Common myeloid progenitor, CD34-positive (primary cell): ENCODE measurements around the gene BBLN.

Source experiments
- CTCF ChIA-PET: fragments of 350-600 bp; sonication (Branson Sonifier 250); formaldehyde crosslinking; loops from one replicate; lab custom pipeline; 2021; ENCODE audit warnings: antibody characterized with exemption; lab: Charles Lee
- POLR2A ChIA-PET: fragments of 350-600 bp; sonication (Branson Sonifier 250); formaldehyde crosslinking; loops from one replicate; lab custom pipeline; 2021; ENCODE audit warnings: antibody characterized with exemption; lab: Charles Lee
- DNase-seq, 3 donors: peaks; one replicate each; pipeline versions ENCODE4 v3.0.0 to v3.0.0-alpha.2; 2013
- H3K27ac ChIP-seq, 2 experiments: 1 replicate in 1 of 2; 2 replicates in 1 of 2; pipeline ENCODE4 v1.7.0; 2013; ENCODE audit warnings: inconsistent platforms in 2 of 2, low read length in 2 of 2, mild to moderate bottlenecking in 2 of 2, low read depth in 1 of 2, moderate library complexity in 1 of 2; ENCODE audit not compliant: severe bottlenecking in 2 of 2, insufficient read depth in 1 of 2, poor library complexity in 1 of 2
- H3K27me3 ChIP-seq, 5 experiments: replicated peaks in 2 of 5; 1 replicate in 3 of 5; 2 replicates in 2 of 5; pipeline versions ENCODE4 v1.6.1 to v1.7.0; 2013; ENCODE audit warnings: low read length in 4 of 5, mild to moderate bottlenecking in 2 of 5, moderate library complexity in 2 of 5, inconsistent platforms in 1 of 5; ENCODE audit not compliant: insufficient read depth in 5 of 5, control insufficient read depth in 4 of 5
- H3K36me3 ChIP-seq, 4 experiments: 1 replicate in 2 of 4; 2 replicates in 2 of 4; pipeline versions ENCODE4 v1.6.1 to v1.7.0; 2013; ENCODE audit warnings: low read length in 3 of 4, control low read depth in 1 of 4, mild to moderate bottlenecking in 1 of 4; ENCODE audit not compliant: control insufficient read depth in 4 of 4, insufficient read depth in 4 of 4
- H3K4me1 ChIP-seq, 4 experiments: 1 replicate in 3 of 4; 2 replicates in 1 of 4; pipeline versions ENCODE4 v1.6.1 to v1.7.1; 2013; ENCODE audit warnings: low read length in 3 of 4, mild to moderate bottlenecking in 3 of 4, control low read depth in 1 of 4, inconsistent platforms in 1 of 4, moderate library complexity in 1 of 4; ENCODE audit not compliant: control insufficient read depth in 4 of 4, insufficient read depth in 4 of 4; ENCODE audit errors: control extremely low read depth in 1 of 4
- H3K4me3 ChIP-seq, 7 experiments: 1 replicate in 4 of 7; 2 replicates in 3 of 7; pipeline versions ENCODE4 v1.5.1 to v1.7.0; 2013; ENCODE audit warnings: mild to moderate bottlenecking in 7 of 7, low read length in 6 of 7, moderate library complexity in 6 of 7, inconsistent platforms in 2 of 7, low read depth in 2 of 7, control low read depth in 1 of 7; ENCODE audit not compliant: insufficient read depth in 4 of 7, control insufficient read depth in 1 of 7; ENCODE audit errors: extremely low read depth in 1 of 7
- H3K9me3 ChIP-seq, 5 experiments: 1 replicate in 4 of 5; 2 replicates in 1 of 5; pipeline versions ENCODE4 v1.6.1 to v1.7.1; 2013; ENCODE audit warnings: low read length in 4 of 5, mild to moderate bottlenecking in 2 of 5, inconsistent platforms in 1 of 5, low read depth in 1 of 5, moderate library complexity in 1 of 5; ENCODE audit not compliant: control insufficient read depth in 4 of 5, insufficient read depth in 2 of 5; ENCODE audit errors: control extremely low read depth in 1 of 5
- WGBS: methylation state at CpG from one replicate; pipeline ENCODE4 v1.1.5; 2013; ENCODE audit not compliant: insufficient coverage; 5-methylcytosine and 5-hydroxymethylcytosine counted together

The BBLN gene

GRCh38 chr9:128124873-128125579 is 35.0 kb upstream of the BBLN start:
- Histone ChIP-seq H3K4me3 (peak overlapping the region in 1 of 7 experiments; percentile 7), H3K27ac (no peak overlapping the region), H3K36me3 (peaks cover 2 to 50% (median 27%) of the 10 kb centered on the region in 4 experiments), H3K4me1 (peaks cover 0 to 31% (median 27%) of the 10 kb centered on the region in 4 experiments), H3K9me3 (no peaks in the 10 kb centered on the region), H3K27me3 (no peaks in the 10 kb centered on the region)
- WGBS: 66% methylated on average over 12 of the region's 16 CpGs
- POLR2A ChIA-PET: interaction anchor here (0.5 kb wide), 1 partner anchor 241 kb away, joined by 3 read pairs; no protein-coding TSS in a partner anchor
- DNase-seq: peak; percentile 55 to 66 (median 57)
- CTCF ChIA-PET: interaction anchor here (0.9 to 3.8 kb wide), 13 partner anchors 8 to 328 kb away, joined by 3 to 18 read pairs (median 5); partner anchors contain the start of gene BBLN

DNA sequence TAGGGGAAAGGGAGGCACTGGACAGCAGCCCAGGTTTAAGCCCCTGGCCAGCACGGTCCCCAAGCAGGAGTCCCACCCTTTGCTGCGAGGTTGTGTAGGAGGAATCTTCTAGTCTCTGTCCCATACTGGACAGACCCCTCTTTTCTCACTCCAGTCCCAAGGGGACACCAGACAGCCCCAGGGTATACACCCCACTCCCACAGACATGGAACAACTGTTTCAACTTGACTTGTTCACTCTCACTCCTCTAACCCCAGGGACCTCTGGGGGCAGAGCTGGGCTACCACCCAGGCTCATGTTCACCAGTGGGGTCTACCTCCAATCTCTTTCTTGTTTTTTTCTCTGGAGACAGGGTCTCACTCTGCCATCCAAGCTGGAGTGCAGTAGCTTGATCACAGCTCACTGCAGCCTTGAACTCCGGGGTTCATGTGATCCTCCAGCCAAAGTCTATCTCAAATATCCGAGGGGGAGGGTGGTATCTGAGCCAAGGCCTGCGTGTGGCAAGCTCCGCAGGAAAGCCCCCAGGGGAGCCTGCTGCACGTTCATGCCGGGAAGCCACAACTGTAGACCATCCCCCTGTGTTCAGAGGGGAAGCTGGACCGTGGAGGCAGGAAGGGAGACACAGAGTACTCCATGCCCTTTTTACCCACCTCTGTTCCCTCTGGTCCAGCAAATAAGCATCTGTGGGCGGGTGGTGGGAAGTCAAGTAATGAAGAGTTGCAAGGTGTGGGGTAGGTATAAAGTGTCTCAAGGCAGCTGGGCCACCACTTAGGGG is 34.3 kb upstream of the BBLN start:
- ChIA-PET POLR2A (interaction anchor here (0.5 kb wide), 1 partner anchor 241 kb away, joined by 3 read pairs; no protein-coding TSS in a partner anchor), CTCF (interaction anchor here (0.8 to 3.8 kb wide), 10 partner anchors 9 to 182 kb away, joined by 3 to 18 read pairs (median 5); partner anchors contain the start of gene BBLN)
- no peak for DNase-seq
- Histone ChIP-seq H3K27me3 (no peaks in the 10 kb centered on the region), H3K36me3 (peaks cover 2 to 42% (median 23%) of the 10 kb centered on the region in 4 experiments), H3K4me1 (peaks cover 0 to 31% (median 27%) of the 10 kb centered on the region in 4 experiments), H3K9me3 (no peaks in the 10 kb centered on the region), H3K27ac (no peak overlapping the region), H3K4me3 (peak overlapping the region in 2 of 7 experiments; percentile 25 to 45)
- 79% methylated on average over 6 of the region's 10 CpGs for WGBS

DNA sequence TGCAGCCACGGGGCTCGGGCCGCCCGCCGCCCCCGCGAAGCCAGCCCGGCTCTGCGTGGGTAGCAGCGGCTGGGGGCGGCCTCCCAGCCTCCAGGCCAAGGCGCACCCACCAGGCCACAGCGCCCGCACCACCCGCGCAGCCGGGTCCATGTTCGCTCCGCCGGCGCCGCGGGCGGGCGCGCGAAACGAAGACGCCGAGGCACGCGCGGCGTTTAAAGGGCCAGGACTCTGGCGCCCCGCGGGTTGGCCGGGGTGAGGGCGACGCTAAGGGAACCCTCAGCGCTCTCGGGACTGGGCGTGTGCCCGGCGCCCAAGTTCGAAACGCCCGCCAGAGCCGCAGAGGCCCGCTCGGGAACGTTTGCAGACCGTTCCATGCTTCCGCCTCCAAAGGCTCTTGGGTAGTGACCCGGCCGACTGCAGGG is 32.5 kb upstream of the BBLN start, which contains the start of gene PTGES2:
PTGES2 (minus strand) TSS at position 162 of the 422 bp plus-strand sequence; CDS start at position 150, 12 bp downstream.
- peak; percentile 85 to 93 (median 93) for DNase-seq
- H3K4me1 ChIP-seq: peaks cover 0 to 31% (median 27%) of the 10 kb centered on the region in 4 experiments
- H3K36me3 ChIP-seq: peaks cover 0 to 27% (median 10%) of the 10 kb centered on the region in 4 experiments
- CTCF ChIA-PET: interaction anchor here (3.8 kb wide), 1 partner anchor 11 kb away, joined by 18 read pairs; no protein-coding TSS in a partner anchor
- POLR2A ChIA-PET: interaction anchor here (2.0 kb wide), 1 partner anchor 10 kb away, joined by 6 read pairs; no protein-coding TSS in a partner anchor
- H3K27me3 ChIP-seq: no peaks in the 10 kb centered on the region
- no peaks in the 10 kb centered on the region for H3K9me3 ChIP-seq
- whole genome bisulfite sequencing: 0% methylated on average over 54 of the region's 56 CpGs
- H3K4me3 ChIP-seq: peak within 1 kb of the TSS; percentile 83 to 96 (median 86)
- H3K27ac ChIP-seq: peak within 1 kb of the TSS; percentile 84 to 92

GRCh38 chr9:128127990-128128835 is 31.9 kb upstream of the BBLN start:
- H3K27ac ChIP-seq: peak overlapping the region; percentile 84 to 92
- H3K4me3 ChIP-seq: peak overlapping the region; percentile 83 to 96 (median 86)
- peak; percentile 92 to 95 (median 95) for DNase-seq
- WGBS: under 1% methylated on average over 71 of the region's 82 CpGs
- POLR2A ChIA-PET: interaction anchor here (2.0 kb wide), 1 partner anchor 11 kb away, joined by 6 read pairs; no protein-coding TSS in a partner anchor
- peaks cover 0 to 22% (median 6%) of the 10 kb centered on the region in 4 experiments for H3K36me3 ChIP-seq
- CTCF ChIA-PET: interaction anchor here (0.9 to 1.6 kb wide), 6 partner anchors 9 to 186 kb away, joined by 3 to 6 read pairs (median 4); no protein-coding TSS in a partner anchor
- H3K9me3 ChIP-seq: no peaks in the 10 kb centered on the region
- peaks cover 0 to 31% (median 27%) of the 10 kb centered on the region in 4 experiments for H3K4me1 ChIP-seq
- no peaks in the 10 kb centered on the region for H3K27me3 ChIP-seq

DNA sequence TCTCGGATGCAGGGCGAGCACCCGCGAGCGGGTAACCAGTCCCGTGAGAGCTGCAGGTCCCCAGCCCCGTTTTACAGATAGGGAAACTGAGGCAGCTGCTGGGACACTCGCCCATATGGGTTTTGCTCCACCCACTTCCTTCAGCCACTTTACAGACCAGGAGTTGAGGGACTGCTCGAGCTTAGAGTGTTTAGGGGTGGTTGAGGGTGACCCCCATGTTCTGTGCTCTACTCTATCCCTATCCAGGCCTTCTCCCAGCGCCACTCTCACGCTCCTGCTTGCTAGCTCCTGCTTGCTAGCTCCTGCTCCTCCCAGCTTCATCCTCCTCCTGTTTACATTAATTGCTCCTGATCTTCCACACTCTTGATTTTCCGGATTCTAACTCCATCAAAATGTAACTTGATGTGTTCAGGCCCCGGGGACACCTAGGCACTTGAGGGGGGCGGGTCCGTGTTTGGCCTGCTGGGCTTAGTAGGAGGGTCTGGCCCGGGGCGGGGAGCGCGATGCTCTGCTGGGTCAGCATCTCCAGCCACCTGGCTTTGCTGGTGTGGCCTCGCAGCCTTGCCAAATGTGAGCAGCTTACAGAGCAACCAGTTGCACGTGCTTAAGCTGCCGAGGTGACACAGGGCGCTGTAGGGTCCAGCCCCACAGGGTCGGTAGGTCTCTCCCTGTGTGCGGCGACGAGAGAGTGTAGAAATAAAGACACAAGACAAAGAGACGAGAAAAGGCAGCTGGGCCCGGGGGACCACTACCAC is 31.1 kb upstream of the BBLN start:
- peaks cover 0 to 31% (median 27%) of the 10 kb centered on the region in 4 experiments for H3K4me1 ChIP-seq
- peak overlapping the region; percentile 83 to 96 (median 86) for H3K4me3 ChIP-seq
- ChIA-PET CTCF (interaction anchor here (0.9 to 1.6 kb wide), 7 partner anchors 8 to 186 kb away, joined by 3 to 6 read pairs (median 4); no protein-coding TSS in a partner anchor), POLR2A (interaction anchor here (2.0 kb wide), 1 partner anchor 11 kb away, joined by 6 read pairs; no protein-coding TSS in a partner anchor)
- 76% methylated on average over 20 of the region's 29 CpGs for WGBS
- H3K9me3 ChIP-seq: no peaks in the 10 kb centered on the region
- no peaks in the 10 kb centered on the region for H3K27me3 ChIP-seq
- H3K36me3 ChIP-seq: peaks cover 0 to 15% (median under 1%) of the 10 kb centered on the region in 4 experiments
- H3K27ac ChIP-seq: peak overlapping the region in 1 of 2 experiments; percentile 92
- no peak for DNase-seq
